ENCODE data around the gene ZC3H4. TPM values are rescaled to one million over a fixed set of nuclear protein-coding genes. Genes with fewer than 3 reads are reported as not detected.

ZC3H4 gene
- total RNA-seq, 2 donors from 2014 or later = 21.9 to 26.0 TPM

DNA sequence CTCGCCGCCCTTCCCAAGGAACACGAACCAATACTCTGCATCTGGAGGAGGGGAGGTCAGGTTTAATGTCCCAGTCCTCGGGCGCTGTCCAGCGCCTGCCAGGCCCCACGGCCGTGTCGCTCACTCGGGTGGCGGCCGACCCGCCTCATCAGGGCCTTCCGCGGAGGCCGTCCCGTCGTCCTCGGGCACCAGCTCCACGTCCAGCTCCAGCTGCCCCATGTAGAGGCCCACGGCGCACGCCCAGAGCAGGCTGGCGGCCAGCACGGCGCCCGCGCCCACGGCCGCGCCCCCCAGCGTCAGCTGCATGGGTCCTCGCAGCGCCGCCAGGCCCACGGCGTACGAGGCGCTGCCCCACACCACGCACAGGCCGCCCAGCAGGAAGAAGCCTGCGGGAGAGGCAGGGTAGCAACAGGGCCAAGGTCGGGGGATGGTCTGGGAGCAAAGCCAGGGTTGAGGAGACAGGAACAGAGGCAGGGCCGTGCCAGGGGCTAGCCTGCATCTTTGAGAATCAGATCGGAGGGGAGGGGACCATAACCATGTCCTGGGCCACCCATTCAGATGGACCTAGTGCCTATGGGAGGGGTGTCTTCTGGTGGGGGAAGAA, 67.6 kb downstream of the ZC3H4 start:
- Histone ChIP-seq H3K4me3 (no peak overlapping the region), H3K27ac (no peak overlapping the region), H3K36me3 (no peaks in the 10 kb centered on the region), H3K4me1 (ENCODE audit: control insufficient read depth in 1 of 2, low read depth in 2 of 2) (peaks cover 4 to 5% of the 10 kb centered on the region in 2 donors), H3K9me3 (no peaks in the 10 kb centered on the region), H3K27me3 (replicated peaks; ENCODE audit: insufficient read depth) (no peaks in the 10 kb centered on the region)
- TF ChIP-seq, protein P1, sequence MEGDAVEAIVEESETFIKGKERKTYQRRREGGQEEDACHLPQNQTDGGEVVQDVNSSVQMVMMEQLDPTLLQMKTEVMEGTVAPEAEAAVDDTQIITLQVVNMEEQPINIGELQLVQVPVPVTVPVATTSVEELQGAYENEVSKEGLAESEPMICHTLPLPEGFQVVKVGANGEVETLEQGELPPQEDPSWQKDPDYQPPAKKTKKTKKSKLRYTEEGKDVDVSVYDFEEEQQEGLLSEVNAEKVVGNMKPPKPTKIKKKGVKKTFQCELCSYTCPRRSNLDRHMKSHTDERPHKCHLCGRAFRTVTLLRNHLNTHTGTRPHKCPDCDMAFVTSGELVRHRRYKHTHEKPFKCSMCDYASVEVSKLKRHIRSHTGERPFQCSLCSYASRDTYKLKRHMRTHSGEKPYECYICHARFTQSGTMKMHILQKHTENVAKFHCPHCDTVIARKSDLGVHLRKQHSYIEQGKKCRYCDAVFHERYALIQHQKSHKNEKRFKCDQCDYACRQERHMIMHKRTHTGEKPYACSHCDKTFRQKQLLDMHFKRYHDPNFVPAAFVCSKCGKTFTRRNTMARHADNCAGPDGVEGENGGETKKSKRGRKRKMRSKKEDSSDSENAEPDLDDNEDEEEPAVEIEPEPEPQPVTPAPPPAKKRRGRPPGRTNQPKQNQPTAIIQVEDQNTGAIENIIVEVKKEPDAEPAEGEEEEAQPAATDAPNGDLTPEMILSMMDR (IDR thresholded peaks at IDR 0.05) = no peak
- ATAC-seq (ENCODE audit: insufficient number of reproducible peaks, low FRiP score, low read depth) (no peak), DNase-seq (ENCODE audit: low spot score) (no peak)

DNA sequence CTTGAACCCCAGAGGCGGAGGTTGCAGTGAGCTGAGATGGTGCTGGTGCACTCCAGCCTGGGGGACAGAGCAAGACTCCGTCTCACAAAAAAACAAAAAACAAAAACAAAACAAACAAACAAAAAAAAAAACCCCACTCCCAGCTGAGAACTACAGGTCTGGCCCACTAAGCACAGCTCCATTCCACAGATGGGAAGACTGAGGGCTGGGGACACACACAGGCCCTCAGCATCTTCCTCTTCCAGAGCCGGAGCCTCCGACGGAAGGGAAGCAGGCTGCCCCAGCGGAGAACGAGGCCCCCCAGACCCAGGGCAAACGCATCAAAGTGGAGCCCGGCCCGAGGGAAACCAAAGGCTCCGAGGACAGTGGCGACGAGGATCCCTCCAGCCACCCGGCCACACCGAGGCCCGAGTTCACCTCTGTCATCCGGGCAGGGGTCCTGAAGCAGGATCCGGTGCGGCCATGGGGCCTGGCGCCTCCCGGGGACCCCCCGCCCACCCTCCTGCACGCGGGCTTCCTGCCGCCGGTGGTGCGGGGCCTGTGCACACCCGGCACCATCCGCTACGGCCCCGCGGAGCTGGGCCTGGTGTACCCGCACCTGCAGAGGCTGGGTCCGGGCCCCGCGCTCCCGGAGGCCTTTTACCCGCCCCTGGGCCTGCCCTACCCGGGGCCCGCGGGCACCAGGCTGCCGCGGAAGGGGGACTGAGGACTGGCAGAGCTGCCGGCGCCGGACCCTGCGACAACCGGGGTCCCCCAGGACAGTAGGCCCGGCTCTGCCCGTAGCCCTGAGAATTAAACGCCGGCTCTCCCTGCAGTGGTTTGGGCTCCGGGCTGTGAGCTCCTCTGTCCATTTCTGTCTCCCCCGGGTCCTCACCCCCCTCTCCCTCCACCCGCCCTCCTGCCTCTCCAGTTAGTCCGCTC, 68.4 kb downstream of the ZC3H4 start:
- Histone ChIP-seq H3K36me3 (no peaks in the 10 kb centered on the region), H3K27me3 (replicated peaks; ENCODE audit: insufficient read depth) (no peaks in the 10 kb centered on the region), H3K4me3 (no peak overlapping the region), H3K27ac (no peak overlapping the region), H3K9me3 (no peaks in the 10 kb centered on the region), H3K4me1 (ENCODE audit: control insufficient read depth in 1 of 2, low read depth in 2 of 2) (peaks cover 4 to 5% of the 10 kb centered on the region in 2 donors)
- DNase-seq (ENCODE audit: low spot score) = no peak
- TF ChIP-seq, protein P1 (IDR thresholded peaks at IDR 0.05) = no peak
- no peak for ATAC-seq (ENCODE audit: insufficient number of reproducible peaks, low FRiP score, low read depth)

DNA sequence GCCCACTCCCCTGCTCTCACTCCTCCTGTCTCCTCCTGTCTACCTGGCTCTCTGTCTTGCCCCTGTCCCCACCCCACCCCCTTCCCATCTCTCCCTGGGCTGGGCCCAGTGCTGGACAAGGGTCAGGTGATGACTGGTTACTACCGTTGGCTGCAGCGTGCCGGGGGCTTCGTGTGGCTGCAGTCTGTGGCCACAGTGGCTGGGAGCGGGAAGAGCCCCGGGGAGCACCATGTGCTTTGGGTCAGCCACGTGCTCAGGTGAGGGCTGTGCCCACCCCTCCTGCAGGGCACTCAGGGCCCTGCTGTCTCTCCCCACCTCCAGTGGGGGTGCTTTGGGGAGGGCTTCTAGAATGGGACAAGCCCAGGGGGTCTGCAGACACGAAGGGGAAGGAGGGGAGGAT, 72.7 kb downstream of the ZC3H4 start:
- Histone ChIP-seq H3K27ac (no peak overlapping the region), H3K4me1 (ENCODE audit: control insufficient read depth in 1 of 2, low read depth in 2 of 2) (peaks cover 4 to 6% of the 10 kb centered on the region in 2 donors), H3K4me3 (no peak overlapping the region), H3K36me3 (no peaks in the 10 kb centered on the region), H3K27me3 (replicated peaks; ENCODE audit: insufficient read depth) (no peaks in the 10 kb centered on the region), H3K9me3 (no peaks in the 10 kb centered on the region)
- DNase-seq (ENCODE audit: low spot score) (no peak), ATAC-seq (ENCODE audit: insufficient number of reproducible peaks, low FRiP score, low read depth) (no peak)
- TF ChIP-seq, protein P1 (IDR thresholded peaks at IDR 0.05) = no peak

DNA sequence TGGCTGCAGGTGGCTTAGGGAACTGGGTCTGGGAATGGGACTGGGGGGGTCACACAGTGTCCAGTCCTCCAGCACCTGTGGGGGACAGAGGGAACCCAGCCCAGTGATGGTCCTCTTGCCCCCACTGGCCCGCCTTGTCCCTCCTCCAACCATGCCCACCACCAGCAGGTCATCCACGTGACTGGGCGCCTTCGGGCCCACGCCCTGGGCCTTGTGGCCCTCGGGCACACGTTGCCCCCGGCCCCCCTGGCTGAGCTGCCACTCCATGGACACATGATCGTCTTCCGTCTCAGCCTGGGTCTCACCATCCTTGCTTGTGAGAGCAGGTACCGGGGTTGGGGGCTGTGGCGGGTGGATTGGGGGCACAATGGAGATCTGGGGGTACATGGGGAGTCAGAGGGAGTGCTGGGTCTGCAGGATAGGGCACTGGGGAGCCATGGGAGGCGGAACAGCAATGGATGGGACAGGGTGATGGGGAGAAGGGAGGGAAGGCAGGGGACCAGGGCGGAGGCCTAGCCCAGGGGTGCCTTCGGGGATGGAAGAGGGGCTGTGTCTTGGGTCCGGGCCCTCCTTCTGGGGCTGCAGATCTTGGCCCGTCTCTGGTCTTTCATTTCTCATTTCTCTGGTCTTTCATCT, 74.2 kb downstream of the ZC3H4 start:
- Histone ChIP-seq H3K4me3 (no peak overlapping the region), H3K36me3 (no peaks in the 10 kb centered on the region), H3K9me3 (no peaks in the 10 kb centered on the region), H3K27me3 (replicated peaks; ENCODE audit: insufficient read depth) (no peaks in the 10 kb centered on the region), H3K27ac (no peak overlapping the region), H3K4me1 (ENCODE audit: control insufficient read depth in 1 of 2, low read depth in 2 of 2) (peaks cover 4 to 14% of the 10 kb centered on the region in 2 donors)
- no peak for ATAC-seq (ENCODE audit: insufficient number of reproducible peaks, low FRiP score, low read depth)
- DNase-seq (ENCODE audit: low spot score) = no peak
- TF ChIP-seq, protein P1 (IDR thresholded peaks at IDR 0.05) = no peak

DNA sequence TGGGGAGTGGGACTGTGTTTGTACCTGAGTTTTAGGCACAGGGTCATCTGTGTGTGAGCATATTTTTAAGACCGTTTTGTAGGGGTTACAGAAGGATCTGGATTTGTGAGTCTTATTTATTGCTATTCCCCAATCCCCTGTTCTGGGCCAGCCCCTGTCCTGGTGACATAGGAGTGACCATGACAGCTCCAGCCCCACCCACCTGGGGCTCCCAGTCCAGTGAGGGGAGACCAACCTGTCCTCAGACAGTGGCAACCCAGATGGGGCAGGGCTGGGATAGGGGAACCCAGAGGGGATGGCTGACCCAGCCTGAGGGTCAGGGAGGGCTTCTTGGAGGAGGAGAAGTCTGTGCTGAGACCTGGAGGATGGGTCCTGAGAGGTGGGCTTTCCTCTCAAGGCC, 75.8 kb downstream of the ZC3H4 start:
- no peak overlapping the region for H3K27ac ChIP-seq
- ATAC-seq (ENCODE audit: insufficient number of reproducible peaks, low FRiP score, low read depth) = no peak

More for the DNA sequence above, 75.8 kb downstream of the ZC3H4 start:
- Histone ChIP-seq H3K27me3 (replicated peaks; ENCODE audit: insufficient read depth) (no peaks in the 10 kb centered on the region), H3K36me3 (no peaks in the 10 kb centered on the region), H3K4me3 (no peak overlapping the region), H3K9me3 (no peaks in the 10 kb centered on the region), H3K4me1 (ENCODE audit: control insufficient read depth in 1 of 2, low read depth in 2 of 2) (peaks cover 4 to 14% of the 10 kb centered on the region in 2 donors)
- TF ChIP-seq, protein P1 (IDR thresholded peaks at IDR 0.05) = no peak
- DNase-seq (ENCODE audit: low spot score) = no peak

All from thoracic aorta (tissue), 2 donors.